Peyer's patch (tissue), 4 donors: ENCODE results near the gene CEACAM20. TPM values are rescaled to one million over a fixed set of nuclear protein-coding genes. Genes with fewer than 3 reads are reported as not detected.
"Not testable (repeated sequence)": the region's sequence is repeated elsewhere in the genome, so short reads cannot be mapped to it uniquely, and the experiment has no call there.

Experiments used
- DNase-seq, 3 donors: peaks; one replicate each; pipeline ENCODE4 v3.0.0-alpha.2; 2017 to 2019
- H3K27ac ChIP-seq, 4 donors: fragments of 200-600 bp; sonication (generic); one replicate each; pipeline ENCODE4 v1.5.1; 2016 to 2019
- H3K27me3 ChIP-seq, 2 donors: fragments of 200-600 bp; sonication (generic); one replicate each; pipeline ENCODE4 v1.5.1; 2019
- H3K36me3 ChIP-seq, 3 donors: fragments of 200-600 bp; sonication (generic); one replicate each; pipeline ENCODE4 v1.5.1; 2016 to 2019
- H3K4me1 ChIP-seq, 4 donors: fragments of 200-600 bp; sonication (generic); one replicate each; pipeline ENCODE4 v1.5.1; 2016 to 2019
- H3K4me3 ChIP-seq, 4 donors: fragments of 200-600 bp; sonication (generic); 1 replicate in 3 of 4; 2 replicates in 1 of 4; pipeline ENCODE4 v1.5.1; 2016 to 2019; ENCODE audit warnings: mild to moderate bottlenecking in 1 of 4
- H3K9me3 ChIP-seq, 4 donors: fragments of 200-600 bp; sonication (generic); one replicate each; pipeline ENCODE4 v1.5.1; 2016 to 2019; ENCODE audit warnings: mild to moderate bottlenecking in 1 of 4
- POLR2A ChIP-seq, 2 donors: fragments of 450-650 bp; IDR thresholded peaks; one replicate each; pipeline ENCODE4 v1.5.1; 2017; ENCODE audit warnings: antibody characterized with exemption in 2 of 2, mild to moderate bottlenecking in 2 of 2, moderate library complexity in 2 of 2
- total RNA-seq, 4 donors: library from RNA; depleted of rRNA; stranded (reverse); fragments of >200 nt; gene quantifications; one replicate each; pipeline ENCODE4 v1.1.0, GENCODE V29; 2016
- TF ChIP-seq, protein P1 (sequence below), 6 experiments: fragments of 450-650 bp in 4 of 6; fragments of 200-600 bp in 2 of 6; sonication (generic) in 1 of 6; IDR thresholded peaks; one replicate each; pipeline ENCODE4 v1.5.1; 2017 to 2019; ENCODE audit warnings: antibody characterized with exemption in 6 of 6, mild to moderate bottlenecking in 3 of 6, moderate library complexity in 1 of 6

Gene CEACAM20
- total RNA-seq, 4 donors from 2014 or later: 5.0 to 490 (median 163) TPM

DNA sequence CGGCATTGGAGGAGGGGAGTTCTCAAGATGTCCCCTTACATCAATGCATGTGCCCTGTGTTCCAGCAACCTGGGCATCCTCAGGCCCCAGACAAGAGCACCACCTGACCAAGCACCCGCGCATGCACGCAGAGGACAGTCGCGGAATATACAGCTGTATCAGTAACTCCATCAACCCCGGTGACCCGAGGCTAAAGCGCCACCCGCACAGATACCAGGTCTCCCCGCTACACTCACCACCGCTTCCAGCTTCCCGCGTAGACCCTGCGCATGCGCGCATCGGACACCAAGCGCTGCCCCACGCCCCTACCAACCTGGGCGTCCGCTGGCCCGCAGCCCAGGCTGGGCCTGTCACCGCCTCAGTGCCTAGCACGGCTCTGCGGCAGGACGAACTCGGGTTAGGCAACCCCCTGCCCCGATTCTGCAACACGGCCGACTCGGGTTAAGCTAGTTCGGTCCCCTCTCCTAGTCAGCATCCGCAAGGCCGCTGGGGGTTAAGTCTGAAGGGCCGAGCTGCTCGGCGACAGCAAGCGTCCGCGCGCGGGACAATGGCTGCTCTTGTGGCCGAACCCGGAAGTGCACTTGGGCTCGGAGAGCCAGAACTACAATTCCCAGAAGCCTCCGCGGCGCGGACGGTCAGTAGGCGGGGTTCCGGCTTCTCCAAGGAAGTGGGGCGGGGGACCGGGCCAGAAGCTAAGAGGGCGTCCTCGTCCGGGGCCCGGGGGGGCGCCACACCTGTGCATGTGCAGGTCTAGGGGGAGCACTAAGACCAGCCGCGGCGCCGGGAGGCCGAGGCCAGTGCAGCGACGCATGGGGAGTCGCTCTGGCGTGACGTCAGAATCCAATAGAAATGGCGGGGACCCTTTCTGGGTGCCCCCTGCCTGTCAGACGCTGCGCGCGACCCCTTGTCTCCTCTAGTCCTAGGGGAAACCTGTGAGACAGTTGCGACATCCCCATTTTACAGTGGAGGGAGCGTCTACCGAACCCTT, 29.2 kb downstream of the CEACAM20 start, which contains the start of gene ZNF180:
Gene ZNF180 (minus strand): TSS at position 561 of the 988 bp plus-strand sequence. CDS start 3,188 bp downstream, outside the sequence.
- Histone ChIP-seq H3K27ac (peak within 1 kb of the TSS; percentile 78 to 91 (median 85)), H3K4me3 (peak within 1 kb of the TSS; percentile 70 to 85 (median 78)), H3K36me3 (peaks cover 0 to 34% (median 7%) of the 10 kb centered on the region in 3 donors), H3K9me3 (peaks cover 0 to 33% (median 20%) of the 10 kb centered on the region in 4 donors), H3K4me1 (peaks cover 0 to 19% (median 5%) of the 10 kb centered on the region in 4 donors), H3K27me3 (no peaks in the 10 kb centered on the region)
- TF ChIP-seq, protein P1, sequence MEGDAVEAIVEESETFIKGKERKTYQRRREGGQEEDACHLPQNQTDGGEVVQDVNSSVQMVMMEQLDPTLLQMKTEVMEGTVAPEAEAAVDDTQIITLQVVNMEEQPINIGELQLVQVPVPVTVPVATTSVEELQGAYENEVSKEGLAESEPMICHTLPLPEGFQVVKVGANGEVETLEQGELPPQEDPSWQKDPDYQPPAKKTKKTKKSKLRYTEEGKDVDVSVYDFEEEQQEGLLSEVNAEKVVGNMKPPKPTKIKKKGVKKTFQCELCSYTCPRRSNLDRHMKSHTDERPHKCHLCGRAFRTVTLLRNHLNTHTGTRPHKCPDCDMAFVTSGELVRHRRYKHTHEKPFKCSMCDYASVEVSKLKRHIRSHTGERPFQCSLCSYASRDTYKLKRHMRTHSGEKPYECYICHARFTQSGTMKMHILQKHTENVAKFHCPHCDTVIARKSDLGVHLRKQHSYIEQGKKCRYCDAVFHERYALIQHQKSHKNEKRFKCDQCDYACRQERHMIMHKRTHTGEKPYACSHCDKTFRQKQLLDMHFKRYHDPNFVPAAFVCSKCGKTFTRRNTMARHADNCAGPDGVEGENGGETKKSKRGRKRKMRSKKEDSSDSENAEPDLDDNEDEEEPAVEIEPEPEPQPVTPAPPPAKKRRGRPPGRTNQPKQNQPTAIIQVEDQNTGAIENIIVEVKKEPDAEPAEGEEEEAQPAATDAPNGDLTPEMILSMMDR (IDR thresholded peaks at IDR 0.05): peak; percentile 49 to 87 (median 66)
- TF ChIP-seq POLR2A (IDR thresholded peaks at IDR 0.05): peak; percentile 76 to 78
- DNase-seq: peak; percentile 97 to 98 (median 98)

DNA sequence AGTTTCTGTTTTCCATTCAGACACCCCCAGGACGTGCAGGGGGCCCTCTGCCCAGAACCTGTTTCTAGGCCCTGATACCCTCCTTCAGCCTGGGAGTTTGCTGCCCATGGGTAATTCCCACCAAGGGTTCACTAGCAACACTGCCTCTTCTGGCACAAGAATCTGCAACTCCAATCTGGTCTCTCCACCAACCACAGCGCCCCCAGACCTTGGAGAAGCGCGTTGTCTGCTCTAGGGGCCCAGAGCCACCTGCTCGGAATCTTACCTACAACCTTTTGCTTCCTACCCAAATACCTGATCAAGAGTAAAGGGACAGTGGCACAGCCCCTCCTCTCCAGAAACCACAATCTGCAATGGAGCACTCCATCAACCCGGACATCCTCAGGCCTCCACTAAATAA, 29.9 kb downstream of the CEACAM20 start:
- H3K9me3 ChIP-seq: peaks cover 0 to 40% (median 24%) of the 10 kb centered on the region in 4 donors
- H3K36me3 ChIP-seq: peaks cover 0 to 41% (median 7%) of the 10 kb centered on the region in 3 donors
- peaks cover 0 to 19% (median 5%) of the 10 kb centered on the region in 4 donors for H3K4me1 ChIP-seq
- no peaks in the 10 kb centered on the region for H3K27me3 ChIP-seq
- DNase-seq: no peak
- H3K27ac ChIP-seq: peak overlapping the region in 1 of 4 donors; percentile 91
- H3K4me3 ChIP-seq: peak overlapping the region; percentile 70 to 85 (median 78)
- TF ChIP-seq POLR2A (IDR thresholded peaks at IDR 0.05): no peak
- TF ChIP-seq, protein P1 (IDR thresholded peaks at IDR 0.05): no peak

DNA sequence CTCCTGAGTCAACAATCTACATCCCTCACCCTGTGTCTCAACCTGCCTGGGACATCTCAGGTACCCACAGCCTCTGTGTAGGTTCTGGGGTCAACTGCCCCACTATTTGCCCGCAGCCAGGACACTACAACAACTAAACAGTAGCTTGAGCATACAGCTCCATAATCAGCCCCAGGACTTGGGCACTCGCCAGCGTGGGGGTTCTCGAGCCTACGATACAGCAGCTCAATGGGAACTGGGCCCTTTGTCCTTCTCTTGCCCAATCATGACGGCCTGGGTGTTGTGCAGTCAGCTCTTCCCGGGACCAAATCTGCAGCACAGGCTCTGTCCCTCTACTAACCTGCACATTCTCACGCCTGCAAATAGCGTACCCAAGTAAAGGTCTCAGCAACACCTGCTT, 30.5 kb downstream of the CEACAM20 start:
- Histone ChIP-seq H3K9me3 (peaks cover 0 to 46% (median 26%) of the 10 kb centered on the region in 4 donors), H3K36me3 (peaks cover 0 to 46% (median 7%) of the 10 kb centered on the region in 3 donors)
- TF ChIP-seq, protein P1 (IDR thresholded peaks at IDR 0.05): no peak
- no peak for TF ChIP-seq POLR2A (IDR thresholded peaks at IDR 0.05)

DNA sequence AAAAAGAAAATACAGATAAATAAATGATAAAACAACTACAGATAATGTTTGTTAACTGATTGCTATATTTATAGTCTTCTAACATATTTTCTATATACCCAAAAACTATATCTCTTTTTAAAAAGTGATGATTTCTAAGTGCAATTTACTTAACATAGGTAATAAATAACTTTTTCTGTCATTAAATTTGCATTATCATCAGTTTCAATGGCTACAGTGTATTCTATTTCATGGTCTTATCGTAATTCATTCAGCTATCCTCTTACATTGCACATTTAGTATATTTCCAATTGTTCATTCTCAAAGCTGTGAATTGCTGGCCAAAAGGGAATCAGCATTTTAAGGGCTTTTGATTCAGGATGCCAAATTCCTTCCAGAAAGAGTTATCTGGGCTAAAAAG, 32.8 kb downstream of the CEACAM20 start:
- no peak for TF ChIP-seq POLR2A (IDR thresholded peaks at IDR 0.05)
- TF ChIP-seq, protein P1 (IDR thresholded peaks at IDR 0.05): no peak
- no peaks in the 10 kb centered on the region for H3K27me3 ChIP-seq
- H3K4me3 ChIP-seq: no peak overlapping the region
- DNase-seq: no peak
- peaks cover 0 to 19% (median 5%) of the 10 kb centered on the region in 4 donors for H3K4me1 ChIP-seq
- H3K9me3 ChIP-seq: peaks cover 0 to 69% (median 37%) of the 10 kb centered on the region in 4 donors
- H3K36me3 ChIP-seq: peaks cover 4 to 69% (median 7%) of the 10 kb centered on the region in 3 donors
- no peak overlapping the region for H3K27ac ChIP-seq

More for the DNA sequence above, 30.5 kb downstream of the CEACAM20 start:
- H3K27me3 ChIP-seq: no peaks in the 10 kb centered on the region
- H3K27ac ChIP-seq: no peak overlapping the region
- peaks cover 0 to 19% (median 5%) of the 10 kb centered on the region in 4 donors for H3K4me1 ChIP-seq
- peak overlapping the region in 2 of 4 donors; percentile 70 to 79 for H3K4me3 ChIP-seq
- DNase-seq: no peak

DNA sequence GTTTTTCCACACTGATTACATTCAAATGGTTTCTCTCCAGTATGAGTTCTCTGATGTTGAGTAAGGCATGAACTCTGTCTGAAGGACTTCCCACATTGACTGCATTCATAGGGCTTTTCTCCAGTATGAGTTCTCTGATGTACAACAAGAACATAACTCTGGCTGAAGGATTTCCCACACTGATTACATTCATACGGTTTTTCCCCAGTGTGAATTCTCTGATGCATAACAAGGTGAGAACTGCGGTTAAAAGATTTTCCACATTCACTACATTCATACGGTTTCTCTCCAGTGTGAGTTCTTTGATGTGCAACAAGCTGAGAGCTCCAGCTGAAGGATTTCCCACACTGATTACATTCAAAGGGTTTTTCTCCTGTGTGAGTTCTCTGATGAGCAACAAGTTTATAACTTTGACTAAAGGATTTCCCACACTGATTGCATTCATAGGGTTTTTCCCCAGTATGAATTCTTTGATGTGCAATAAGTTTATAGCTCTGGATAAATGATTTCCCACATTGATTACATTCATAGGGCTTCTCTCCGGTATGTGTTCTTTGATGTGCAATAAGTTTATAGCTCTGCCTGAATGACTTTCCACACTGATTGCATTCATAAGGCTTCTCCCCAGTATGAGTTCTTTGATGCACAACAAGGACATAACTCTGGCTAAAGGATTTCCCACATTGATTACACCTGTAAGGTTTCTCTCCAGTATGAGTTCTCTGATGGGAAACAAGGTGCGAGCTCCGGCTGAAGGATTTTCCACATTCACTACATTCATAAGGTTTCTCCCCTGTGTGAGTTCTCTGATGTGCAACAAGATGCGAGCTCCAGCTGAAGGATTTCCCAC, 52.7 kb downstream of the CEACAM20 start:
- Histone ChIP-seq H3K4me3 (no peak overlapping the region), H3K9me3 (peaks cover 0 to 100% (median 78%) of the 10 kb centered on the region in 4 donors), H3K27me3 (no peaks in the 10 kb centered on the region), H3K4me1 (no peaks in the 10 kb centered on the region), H3K27ac (no peak overlapping the region), H3K36me3 (peaks cover 0 to 63% (median 23%) of the 10 kb centered on the region in 3 donors)
- TF ChIP-seq POLR2A (IDR thresholded peaks at IDR 0.05): no peak
- TF ChIP-seq, protein P1 (IDR thresholded peaks at IDR 0.05): no peak
- DNase-seq: no peak

DNA sequence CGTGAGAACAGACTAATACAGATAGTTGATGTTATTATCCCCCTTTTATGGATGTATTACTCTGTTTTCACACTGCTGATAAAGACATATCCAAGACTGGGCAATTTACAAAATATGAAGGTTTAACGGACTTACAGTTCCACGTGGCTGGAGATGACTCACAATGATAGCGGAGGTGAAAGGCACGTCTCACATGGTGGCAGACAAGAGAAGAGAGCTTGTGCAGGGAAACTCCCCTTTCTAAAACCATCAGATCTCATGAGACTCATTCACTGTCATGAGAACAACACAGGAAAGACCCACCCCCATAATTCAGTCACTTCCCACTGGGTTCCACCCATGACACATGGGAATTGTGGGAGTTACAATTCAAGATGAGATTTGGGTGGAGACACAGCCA, 60.7 kb downstream of the CEACAM20 start:
- H3K27ac ChIP-seq, H3K4me3 ChIP-seq, H3K4me1 ChIP-seq, H3K27me3 ChIP-seq, H3K36me3 ChIP-seq, DNase-seq: not testable (repeated sequence)
- H3K9me3 ChIP-seq: peaks cover 0 to 75% (median 30%) of the 10 kb centered on the region in 4 donors

DNA sequence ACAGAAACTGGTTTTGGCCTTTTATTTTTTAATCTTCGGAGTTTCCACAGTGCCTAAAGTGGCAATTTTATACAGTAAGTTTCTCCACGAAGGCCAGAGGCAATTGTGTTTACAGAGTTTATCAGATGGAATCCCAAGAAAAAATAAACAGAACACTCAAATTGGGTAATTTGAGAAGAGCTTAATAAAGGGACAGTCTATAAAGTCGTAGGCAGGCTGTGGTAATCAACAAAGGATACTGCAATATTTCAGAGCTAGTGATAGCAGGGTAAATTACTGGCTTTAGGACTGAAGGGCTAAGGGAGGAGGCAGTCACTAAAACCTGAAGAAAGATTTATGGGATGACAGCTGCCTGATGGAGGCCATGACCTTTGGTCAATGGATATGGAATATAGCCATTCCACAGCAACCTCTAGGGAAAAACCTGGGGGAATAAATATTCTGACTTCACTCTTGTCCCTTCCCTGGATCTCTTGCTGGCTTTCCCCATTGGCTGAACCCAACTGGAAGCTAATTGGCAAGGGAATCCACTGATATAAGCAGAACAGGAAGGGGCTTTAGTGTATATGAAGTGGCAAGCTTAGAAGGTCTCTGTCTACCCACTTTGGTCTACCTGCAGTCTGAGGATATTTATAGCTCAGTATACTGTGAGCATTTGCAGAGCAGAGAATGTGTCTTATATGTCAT, 66.7 kb downstream of the CEACAM20 start:
- H3K4me1 ChIP-seq, H3K4me3 ChIP-seq, H3K36me3 ChIP-seq, H3K27me3 ChIP-seq, DNase-seq, H3K27ac ChIP-seq: not testable (repeated sequence)
- peaks cover 0 to 33% (median 11%) of the 10 kb centered on the region in 4 donors for H3K9me3 ChIP-seq
